GM23248 (cell line): ENCODE results near the gene MEIS2.

Source experiments
- EZH2 ChIP-seq: fragments of 200-600 bp; sonication (generic); IDR thresholded peaks from 2 replicates; pipeline ENCODE4 v1.6.1; 2018; ENCODE audit warnings: antibody characterized with exemption, mild to moderate bottlenecking; ENCODE audit not compliant: insufficient read depth, poor library complexity, severe bottlenecking
- EZH2phosphoT487 ChIP-seq: fragments of 200-600 bp; sonication (generic); IDR thresholded peaks from 2 replicates; pipeline ENCODE4 v1.6.1; 2018; ENCODE audit warnings: antibody characterized with exemption, moderate library complexity, mild to moderate bottlenecking, low read depth; ENCODE audit not compliant: insufficient read depth

DNA sequence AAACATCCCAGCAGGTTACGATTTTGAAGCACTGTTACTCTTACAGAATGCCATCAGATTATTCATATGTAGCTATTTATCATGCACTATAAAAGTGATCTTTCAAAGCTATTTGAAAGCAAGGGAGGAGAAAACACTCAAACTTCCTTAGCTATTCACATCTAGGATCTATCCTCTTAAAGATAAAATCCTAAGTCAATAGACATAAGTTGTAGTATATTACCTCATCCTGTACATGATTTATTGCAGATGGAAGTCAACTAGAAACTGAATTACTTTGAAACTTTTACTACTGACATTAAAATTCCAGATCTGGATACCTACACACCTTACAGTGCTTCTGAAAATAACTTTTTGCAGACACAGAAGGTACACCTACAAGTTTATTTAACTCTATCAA lies 197.2 kb downstream of the MEIS2 start:
- TF ChIP-seq EZH2 = no peak
- no peak for TF ChIP-seq EZH2phosphoT487
